Subcutaneous adipose tissue (tissue), 4 donors: Measurements from ENCODE around the gene FKBP8. TPM values are rescaled to one million over a fixed set of nuclear protein-coding genes. Genes with fewer than 3 reads are reported as not detected.

Experiments used
- total RNA-seq, 4 donors: library from RNA; depleted of rRNA; stranded (reverse); fragments of >200 nt; gene quantifications; one replicate each; pipeline ENCODE4 v1.1.0, GENCODE V29; 2016
- TF ChIP-seq, protein P1 (sequence below): fragments of 450-650 bp; IDR thresholded peaks from one replicate; pipeline ENCODE4 v1.5.1; 2016; ENCODE audit warnings: low read depth, mild to moderate bottlenecking, control low read depth, antibody characterized with exemption, moderate library complexity

FKBP8 gene
- total RNA-seq, 4 donors from 2014 or later, result 105 to 369 (median 280) TPM

DNA sequence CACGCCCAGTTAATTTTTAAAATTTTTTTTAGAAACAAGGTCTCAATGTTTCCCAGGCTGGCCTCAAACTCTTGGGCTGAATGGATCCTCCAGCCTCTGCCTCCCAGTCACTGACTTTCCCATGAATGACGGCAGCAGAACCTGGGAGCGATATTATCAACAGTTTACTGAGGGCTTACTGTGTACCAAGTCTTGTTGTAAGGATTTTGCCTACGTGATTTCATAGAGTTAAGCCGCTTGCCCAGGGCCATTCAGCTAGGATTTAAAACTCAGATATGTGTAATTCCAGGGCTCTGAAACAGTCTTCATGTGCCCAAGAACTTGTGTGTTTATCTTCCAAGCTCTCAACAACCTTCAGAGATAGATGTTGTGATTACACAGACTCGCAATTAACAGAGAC, 8.3 kb upstream of the FKBP8 start:
- TF ChIP-seq, protein P1, sequence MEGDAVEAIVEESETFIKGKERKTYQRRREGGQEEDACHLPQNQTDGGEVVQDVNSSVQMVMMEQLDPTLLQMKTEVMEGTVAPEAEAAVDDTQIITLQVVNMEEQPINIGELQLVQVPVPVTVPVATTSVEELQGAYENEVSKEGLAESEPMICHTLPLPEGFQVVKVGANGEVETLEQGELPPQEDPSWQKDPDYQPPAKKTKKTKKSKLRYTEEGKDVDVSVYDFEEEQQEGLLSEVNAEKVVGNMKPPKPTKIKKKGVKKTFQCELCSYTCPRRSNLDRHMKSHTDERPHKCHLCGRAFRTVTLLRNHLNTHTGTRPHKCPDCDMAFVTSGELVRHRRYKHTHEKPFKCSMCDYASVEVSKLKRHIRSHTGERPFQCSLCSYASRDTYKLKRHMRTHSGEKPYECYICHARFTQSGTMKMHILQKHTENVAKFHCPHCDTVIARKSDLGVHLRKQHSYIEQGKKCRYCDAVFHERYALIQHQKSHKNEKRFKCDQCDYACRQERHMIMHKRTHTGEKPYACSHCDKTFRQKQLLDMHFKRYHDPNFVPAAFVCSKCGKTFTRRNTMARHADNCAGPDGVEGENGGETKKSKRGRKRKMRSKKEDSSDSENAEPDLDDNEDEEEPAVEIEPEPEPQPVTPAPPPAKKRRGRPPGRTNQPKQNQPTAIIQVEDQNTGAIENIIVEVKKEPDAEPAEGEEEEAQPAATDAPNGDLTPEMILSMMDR, result no peak

DNA sequence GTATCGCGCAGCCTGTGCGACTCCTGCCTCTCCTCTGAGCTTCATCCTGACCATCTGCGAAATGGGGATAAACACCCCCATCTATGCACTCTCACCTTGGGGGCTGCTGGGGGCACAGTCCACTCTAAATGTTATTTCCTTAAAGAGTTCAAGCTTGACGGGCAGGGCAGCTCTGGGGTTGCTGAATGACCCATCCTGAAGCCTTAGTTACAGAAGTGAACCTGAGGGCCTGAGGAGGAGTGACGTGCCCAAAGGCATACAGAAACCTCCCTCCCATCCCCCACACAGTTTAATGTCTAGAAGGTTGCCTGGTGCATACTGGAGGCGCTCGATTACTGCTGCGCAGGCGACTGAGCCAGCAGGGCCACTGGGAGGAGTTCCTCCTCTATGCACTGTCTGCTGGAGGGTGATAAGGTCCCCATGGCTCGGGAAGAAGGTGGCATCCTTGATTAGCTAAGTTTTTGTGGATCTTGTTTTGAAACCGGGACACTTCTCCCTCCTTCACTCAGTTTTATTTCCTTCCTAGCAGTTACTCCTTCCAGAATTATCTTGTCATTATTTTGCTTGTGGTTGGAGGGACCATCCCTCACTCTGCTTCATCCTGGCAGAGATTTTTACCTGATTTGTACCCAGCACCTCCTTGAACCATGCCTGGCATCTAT, 572 bp upstream of the FKBP8 start:
- TF ChIP-seq, protein P1, result no peak

DNA sequence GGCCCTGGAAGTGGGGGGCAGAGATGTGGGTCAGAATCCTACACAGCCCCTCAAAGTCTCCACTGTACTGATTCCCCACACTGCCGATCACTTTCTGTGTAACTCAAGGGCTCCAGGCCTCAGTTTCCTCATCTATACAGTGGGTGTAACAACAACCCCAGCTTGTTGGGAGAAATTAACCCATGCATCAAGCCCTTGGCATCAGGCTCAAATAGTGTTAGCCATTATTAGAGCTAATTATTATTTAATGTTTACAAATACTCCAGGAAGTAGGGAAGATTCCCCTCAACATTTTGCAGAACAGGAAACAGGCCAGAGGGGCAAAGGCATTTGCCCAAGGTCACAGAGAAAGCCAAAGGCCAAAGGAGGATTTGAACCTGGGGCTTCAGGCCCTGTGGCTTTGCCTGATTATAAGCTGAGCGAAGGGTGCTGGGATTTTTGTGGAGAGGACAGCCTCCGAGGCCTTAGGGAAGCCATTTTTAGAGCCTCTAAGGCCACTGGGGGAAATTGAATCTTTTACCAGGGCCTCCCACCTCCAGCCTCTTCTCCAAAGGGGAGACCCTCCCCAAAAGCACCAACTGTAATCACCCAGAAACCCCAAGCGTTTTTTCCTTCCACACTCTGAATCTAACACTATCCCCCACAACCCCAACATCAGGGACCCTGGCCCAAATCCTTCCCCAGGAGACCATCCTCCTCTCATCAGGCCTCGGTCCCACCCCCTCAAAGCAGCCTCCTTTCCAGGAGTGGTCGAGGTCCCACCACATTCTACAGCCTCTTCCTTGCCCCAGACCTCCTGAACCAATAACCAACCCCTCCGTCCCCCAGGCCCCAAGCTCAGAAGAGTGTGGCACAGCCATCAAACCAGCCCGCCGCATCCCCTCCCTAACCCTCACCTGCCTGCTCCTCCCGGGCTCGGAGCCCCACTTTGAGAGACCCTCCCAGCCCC, 1.1 kb downstream of the FKBP8 start:
- TF ChIP-seq, protein P1, result no peak

GRCh38 chr19:18541258-18541991, 1.9 kb downstream of the FKBP8 start:
- TF ChIP-seq, protein P1, result no peak

DNA sequence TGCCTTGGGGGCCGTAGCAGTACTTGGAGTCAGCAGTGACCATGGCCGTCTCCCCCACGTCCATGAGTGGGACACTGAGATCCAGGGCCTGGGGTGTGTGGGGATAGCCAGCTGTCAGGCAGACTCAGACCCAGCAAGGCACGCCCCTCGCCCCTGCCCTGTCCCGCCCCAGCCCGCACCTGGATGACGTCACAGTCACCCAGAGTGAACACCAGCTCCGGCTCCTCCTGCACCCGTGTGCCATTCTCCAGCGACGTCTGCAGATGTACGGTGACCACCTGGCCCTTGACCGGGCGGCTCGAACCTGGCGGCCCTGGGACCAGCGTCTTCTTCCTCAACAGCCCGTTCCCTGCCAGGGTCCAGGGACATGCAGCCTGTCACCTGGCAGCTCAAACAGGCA, 4.0 kb downstream of the FKBP8 start:
- TF ChIP-seq, protein P1, result no peak

DNA sequence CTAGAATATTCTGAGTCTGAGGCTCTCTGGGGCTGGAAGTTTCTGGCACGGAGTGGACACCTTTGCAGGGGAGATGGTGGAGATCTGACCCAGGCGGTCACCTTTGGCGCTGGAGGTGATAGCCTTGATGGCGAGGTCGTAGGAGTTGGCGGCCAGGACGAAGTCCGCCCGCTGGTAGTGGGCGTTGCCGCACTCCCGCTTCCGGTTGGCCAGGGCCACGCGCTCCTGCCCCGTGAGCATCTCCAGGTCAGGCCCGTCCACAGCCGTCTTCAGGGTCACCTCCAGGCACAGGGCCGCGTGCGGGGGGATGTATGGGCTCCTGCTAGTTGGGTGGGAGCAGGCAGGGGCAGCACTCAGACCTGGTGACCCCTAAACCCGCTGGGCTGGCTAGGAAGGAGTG, 5.3 kb downstream of the FKBP8 start:
- TF ChIP-seq, protein P1, result no peak

GRCh38 chr19:18537431-18537830, 5.9 kb downstream of the FKBP8 start:
- TF ChIP-seq, protein P1, result no peak
